Esophagus muscularis mucosa (tissue), 3 donors: ENCODE measurements around the gene TRPV2.

Source experiments
- POLR2A ChIP-seq: fragments of 450-650 bp; IDR thresholded peaks from one replicate; pipeline ENCODE4 v1.6.1; 2017; ENCODE audit warnings: antibody characterized with exemption, moderate library complexity, mild to moderate bottlenecking, low read depth
- POLR2AphosphoS5 ChIP-seq, 2 donors: sonication (generic); formaldehyde crosslinking; IDR thresholded peaks; one replicate each; pipeline ENCODE4 v1.6.1; 2017; ENCODE audit warnings: antibody characterized with exemption in 2 of 2
- TF ChIP-seq, protein P1 (sequence below), 3 experiments: fragments of 200-600 bp in 2 of 3; fragments of 450-650 bp in 1 of 3; sonication (generic) in 2 of 3; IDR thresholded peaks; one replicate each; pipeline ENCODE4 v1.5.1; 2017 to 2019; ENCODE audit warnings: antibody characterized with exemption in 3 of 3, mild to moderate bottlenecking in 2 of 3, moderate library complexity in 1 of 3

DNA sequence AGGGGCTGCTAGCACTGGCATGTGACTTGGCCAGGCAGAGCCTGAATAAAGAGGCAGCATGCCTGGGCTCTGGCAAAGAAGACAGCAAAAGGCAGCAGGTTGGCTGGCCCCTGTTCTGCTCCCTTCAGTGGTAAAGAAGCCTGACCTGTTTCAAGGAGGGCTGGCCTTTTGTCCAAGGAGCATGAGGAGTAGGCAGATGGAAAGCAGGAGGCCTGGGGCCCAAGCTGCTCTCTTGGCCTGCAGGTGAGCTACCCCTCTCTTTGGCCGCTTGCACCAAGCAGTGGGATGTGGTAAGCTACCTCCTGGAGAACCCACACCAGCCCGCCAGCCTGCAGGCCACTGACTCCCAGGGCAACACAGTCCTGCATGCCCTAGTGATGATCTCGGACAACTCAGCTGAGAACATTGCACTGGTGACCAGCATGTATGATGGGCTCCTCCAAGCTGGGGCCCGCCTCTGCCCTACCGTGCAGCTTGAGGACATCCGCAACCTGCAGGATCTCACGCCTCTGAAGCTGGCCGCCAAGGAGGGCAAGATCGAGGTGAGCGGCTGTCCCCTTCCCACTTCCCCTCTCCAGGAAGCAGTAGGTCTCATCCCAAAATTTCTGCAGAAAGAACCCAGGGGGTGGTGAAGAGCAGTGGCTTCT lies 8.0 kb downstream of the TRPV2 start:
- TF ChIP-seq, protein P1, sequence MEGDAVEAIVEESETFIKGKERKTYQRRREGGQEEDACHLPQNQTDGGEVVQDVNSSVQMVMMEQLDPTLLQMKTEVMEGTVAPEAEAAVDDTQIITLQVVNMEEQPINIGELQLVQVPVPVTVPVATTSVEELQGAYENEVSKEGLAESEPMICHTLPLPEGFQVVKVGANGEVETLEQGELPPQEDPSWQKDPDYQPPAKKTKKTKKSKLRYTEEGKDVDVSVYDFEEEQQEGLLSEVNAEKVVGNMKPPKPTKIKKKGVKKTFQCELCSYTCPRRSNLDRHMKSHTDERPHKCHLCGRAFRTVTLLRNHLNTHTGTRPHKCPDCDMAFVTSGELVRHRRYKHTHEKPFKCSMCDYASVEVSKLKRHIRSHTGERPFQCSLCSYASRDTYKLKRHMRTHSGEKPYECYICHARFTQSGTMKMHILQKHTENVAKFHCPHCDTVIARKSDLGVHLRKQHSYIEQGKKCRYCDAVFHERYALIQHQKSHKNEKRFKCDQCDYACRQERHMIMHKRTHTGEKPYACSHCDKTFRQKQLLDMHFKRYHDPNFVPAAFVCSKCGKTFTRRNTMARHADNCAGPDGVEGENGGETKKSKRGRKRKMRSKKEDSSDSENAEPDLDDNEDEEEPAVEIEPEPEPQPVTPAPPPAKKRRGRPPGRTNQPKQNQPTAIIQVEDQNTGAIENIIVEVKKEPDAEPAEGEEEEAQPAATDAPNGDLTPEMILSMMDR (IDR thresholded peaks at IDR 0.05): no peak
- TF ChIP-seq POLR2A (no peak), POLR2AphosphoS5 (IDR thresholded peaks at IDR 0.05) (no peak)
